Activated CD4-positive, alpha-beta T cell treated with anti-CD3 and anti-CD28 coated beads, Interleukin-2, amount 10 ng/mL, durations not matched to agents 24 days and 14 days (primary cell): ENCODE results near the gene EP300. TPM values are rescaled to one million over a fixed set of nuclear protein-coding genes. Genes with fewer than 3 reads are reported as not detected.
"Not testable (repeated sequence)": the region's sequence is repeated elsewhere in the genome, so short reads cannot be mapped to it uniquely, and the experiment has no call there.

Source experiments
- DNase-seq: peaks from one replicate; pipeline ENCODE4 v3.0.0; 2022
- H3K27ac Mint-ChIP-seq: one replicate; pipeline ENCODE4 v1.8.0; 2022; ENCODE audit warnings: mild to moderate bottlenecking, mixed read lengths
- H3K27me3 Mint-ChIP-seq: one replicate; pipeline ENCODE4 v1.8.0; 2022; ENCODE audit warnings: mixed read lengths
- H3K36me3 Mint-ChIP-seq: one replicate; pipeline ENCODE4 v1.8.0; 2022; ENCODE audit warnings: low read depth, mild to moderate bottlenecking, mixed read lengths
- H3K4me1 Mint-ChIP-seq: one replicate; pipeline ENCODE4 v1.8.0; 2021; ENCODE audit warnings: mixed read lengths
- H3K4me3 Mint-ChIP-seq: one replicate; pipeline ENCODE4 v1.8.0; 2022; ENCODE audit warnings: mild to moderate bottlenecking, moderate library complexity, mixed read lengths
- H3K9me3 Mint-ChIP-seq: one replicate; pipeline ENCODE4 v1.8.0; 2021; ENCODE audit warnings: mixed read lengths
- intact Hi-C: fragments of 100-400 bp; cut with micrococcal nuclease; formaldehyde crosslinking; loops from one replicate; pipeline ENCODE4 v1.15.1; 2023
- total RNA-seq: library from RNA; stranded (reverse); gene quantifications from 2 replicates; pipeline ENCODE4 v1.2.3, GENCODE V29; 2022

EP300 gene
- total RNA-seq, 1 donor from 2014 or later = 68.0 TPM

DNA sequence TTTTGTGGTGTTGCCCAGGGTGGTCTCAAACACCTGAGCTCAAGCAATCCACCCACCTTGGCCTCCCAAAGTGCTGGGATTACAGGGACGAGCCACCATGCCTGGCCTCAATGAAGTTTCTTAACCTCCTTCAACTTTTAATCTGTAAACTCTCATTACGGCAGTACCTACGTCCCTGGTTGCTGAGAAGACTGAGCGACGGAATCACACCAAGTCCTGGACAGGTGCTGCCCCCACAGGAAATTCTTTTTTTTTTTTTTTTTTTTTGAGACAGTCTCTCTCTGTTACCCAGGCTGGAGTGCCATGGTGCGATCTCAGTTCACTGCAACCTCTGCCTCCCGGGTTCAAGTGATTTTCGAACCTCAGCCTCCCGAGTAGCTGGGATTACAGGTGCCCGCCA is 24.4 kb upstream of the EP300 start:
- H3K27me3 Mint-ChIP-seq, H3K27ac Mint-ChIP-seq, intact Hi-C loops: not testable (repeated sequence)

DNA sequence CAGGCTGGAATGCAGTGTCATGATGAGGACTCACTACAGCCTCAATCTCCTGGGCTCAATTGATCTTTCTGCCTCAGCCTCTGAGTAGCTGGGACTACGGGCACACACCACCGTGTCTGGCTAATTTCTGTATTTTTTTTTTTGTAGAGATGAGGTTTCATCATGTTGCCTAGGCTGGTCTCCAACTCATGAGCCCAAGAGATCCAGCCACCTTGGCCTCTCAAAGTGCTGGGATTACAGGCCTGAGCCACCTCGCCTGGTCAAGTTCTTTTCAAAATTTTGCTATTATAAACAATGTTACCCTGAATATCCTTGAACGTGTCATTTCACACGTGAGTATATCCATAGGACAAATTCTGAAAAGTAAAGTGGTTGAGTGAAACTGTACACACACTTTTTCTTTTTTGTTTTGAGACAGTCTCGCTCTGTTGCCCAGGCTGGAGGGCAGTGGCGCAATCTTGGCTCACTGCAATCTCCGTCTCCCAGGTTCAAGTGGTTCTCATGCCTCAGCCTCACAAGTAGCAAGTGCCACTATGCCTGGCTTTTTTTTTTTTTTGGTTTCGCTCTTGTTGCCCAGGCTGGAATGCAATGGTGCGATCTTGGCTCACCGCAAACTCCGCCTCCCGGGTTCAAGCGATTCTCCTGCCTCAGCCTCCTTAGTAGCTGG is 21.6 kb upstream of the EP300 start:
- intact Hi-C loops = loop anchor here (2.0 kb wide), 1 partner anchor 20 kb away; no protein-coding TSS in a partner anchor
- H3K36me3 Mint-ChIP-seq = no peaks in the 10 kb centered on the region
- peaks cover 9% of the 10 kb centered on the region for H3K4me1 Mint-ChIP-seq
- no peak overlapping the region for H3K4me3 Mint-ChIP-seq
- DNase-seq = no peak
- no peak overlapping the region for H3K27ac Mint-ChIP-seq
- no peaks in the 10 kb centered on the region for H3K27me3 Mint-ChIP-seq
- peaks cover 5% of the 10 kb centered on the region for H3K9me3 Mint-ChIP-seq

More for the DNA sequence above, 24.4 kb upstream of the EP300 start:
- H3K4me1 Mint-ChIP-seq, H3K4me3 Mint-ChIP-seq, H3K36me3 Mint-ChIP-seq, H3K9me3 Mint-ChIP-seq, DNase-seq: not testable (repeated sequence)

DNA sequence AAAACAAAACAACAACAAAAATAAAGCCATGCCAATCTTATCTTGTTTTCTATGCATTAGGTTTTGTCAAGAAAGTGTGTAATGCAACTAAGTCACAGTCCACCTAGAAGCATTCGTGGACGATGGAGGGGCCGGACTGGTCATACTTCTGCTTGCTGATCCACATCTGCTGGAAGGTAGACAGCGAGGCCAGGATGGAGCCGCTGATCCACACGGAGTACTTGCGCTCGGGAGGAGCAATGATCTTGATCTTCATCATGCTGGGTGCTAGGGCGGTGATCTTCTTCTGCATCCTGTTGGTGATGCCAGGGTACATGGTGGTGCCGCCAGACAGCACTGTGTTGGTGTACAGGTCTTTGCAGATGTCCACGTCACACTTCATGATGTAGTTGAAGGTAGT is 18.3 kb upstream of the EP300 start:
- no peak for DNase-seq
- intact Hi-C loops = no loop called here
- H3K27ac Mint-ChIP-seq = no peak overlapping the region
- H3K36me3 Mint-ChIP-seq = no peaks in the 10 kb centered on the region
- peaks cover 1% of the 10 kb centered on the region for H3K9me3 Mint-ChIP-seq
- H3K27me3 Mint-ChIP-seq = peaks cover 7% of the 10 kb centered on the region
- H3K4me1 Mint-ChIP-seq = peaks cover 2% of the 10 kb centered on the region
- H3K4me3 Mint-ChIP-seq = no peak overlapping the region

DNA sequence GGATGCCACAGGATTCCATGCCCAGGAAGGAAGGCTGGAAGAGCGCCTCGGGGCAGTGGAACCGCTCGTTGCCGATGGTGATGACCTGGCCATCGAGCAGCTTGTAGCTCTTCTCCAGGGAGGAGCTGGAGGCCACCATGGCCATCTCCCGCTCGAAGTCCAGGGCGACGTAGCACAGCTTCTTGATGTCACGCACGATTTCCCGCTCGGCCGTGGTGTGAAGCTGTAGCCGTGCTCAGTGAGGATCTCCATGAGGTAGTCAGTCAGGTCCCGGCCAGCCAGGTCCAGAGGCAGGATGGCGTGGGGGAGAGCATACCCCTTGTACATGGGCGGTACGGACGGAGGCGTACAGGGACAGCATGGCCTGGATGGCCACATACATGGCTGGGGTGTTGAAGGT is 17.9 kb upstream of the EP300 start:
- no peak overlapping the region for H3K27ac Mint-ChIP-seq
- intact Hi-C loops = no loop called here
- H3K27me3 Mint-ChIP-seq = peaks cover 7% of the 10 kb centered on the region
- H3K4me1 Mint-ChIP-seq = no peaks in the 10 kb centered on the region
- no peaks in the 10 kb centered on the region for H3K36me3 Mint-ChIP-seq
- no peak overlapping the region for H3K4me3 Mint-ChIP-seq
- no peaks in the 10 kb centered on the region for H3K9me3 Mint-ChIP-seq
- no peak for DNase-seq

DNA sequence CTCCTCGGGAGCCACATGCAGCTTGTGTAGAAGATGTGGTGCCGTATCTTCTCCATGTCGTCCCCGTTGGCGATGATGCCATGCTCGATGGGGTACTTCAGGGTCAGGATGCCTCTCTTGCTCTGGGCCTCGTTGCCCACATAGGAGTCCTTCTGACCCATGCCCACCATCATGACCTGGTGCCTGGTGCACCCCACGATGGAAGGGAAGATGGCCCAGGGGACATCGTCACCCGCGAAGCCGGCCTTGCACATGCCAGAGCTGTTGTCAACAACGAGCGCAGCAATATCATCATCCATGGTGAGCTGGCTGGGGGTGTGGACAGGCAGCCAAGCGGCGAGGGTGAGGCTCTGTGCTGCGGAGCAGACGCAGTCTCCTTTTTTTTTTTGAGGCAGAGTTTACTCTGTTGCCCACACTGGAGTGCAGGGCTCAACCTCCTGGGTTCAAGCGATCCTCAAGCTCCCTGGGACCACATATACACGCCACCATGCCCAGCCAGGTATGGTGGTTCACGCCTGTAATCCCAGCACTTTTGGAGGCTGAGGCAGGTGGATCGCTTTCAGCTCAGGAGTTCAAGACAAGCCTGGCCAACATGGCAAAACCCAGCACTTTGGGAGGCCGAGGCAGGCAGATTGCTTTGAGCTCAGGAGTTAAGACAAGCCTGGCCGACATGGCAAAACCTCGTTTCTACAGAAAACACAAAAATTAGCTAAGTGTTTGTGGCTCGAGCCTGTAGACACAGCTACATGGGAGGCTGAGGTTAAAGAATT is 17.3 kb upstream of the EP300 start:
- Mint-ChIP-seq H3K9me3 (no peaks in the 10 kb centered on the region), H3K36me3 (no peaks in the 10 kb centered on the region)

DNA sequence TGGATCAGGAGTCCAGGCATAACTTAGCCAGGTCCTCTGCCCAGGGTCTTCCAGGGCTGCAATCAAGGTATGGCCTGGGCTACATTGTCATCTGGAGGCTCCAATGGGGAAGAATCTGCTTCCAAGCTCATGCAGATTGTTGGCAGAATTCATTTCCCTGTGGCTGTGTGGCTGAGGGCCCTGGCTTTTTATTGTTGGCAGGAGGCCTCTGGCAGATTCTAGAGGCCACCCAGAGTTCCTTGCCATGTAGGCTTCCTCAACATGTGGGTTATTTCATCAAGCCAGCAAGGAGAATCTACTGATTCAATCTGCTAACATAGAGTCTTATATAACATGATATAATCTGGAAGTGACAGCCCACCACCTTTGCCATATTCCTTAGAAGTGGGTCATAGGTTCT is 16.4 kb upstream of the EP300 start:
- Mint-ChIP-seq H3K36me3 (no peaks in the 10 kb centered on the region), H3K27me3 (peaks cover 7% of the 10 kb centered on the region), H3K9me3 (no peaks in the 10 kb centered on the region), H3K4me3 (no peak overlapping the region), H3K27ac (no peak overlapping the region), H3K4me1 (no peaks in the 10 kb centered on the region)
- no peak for DNase-seq
- intact Hi-C loops = no loop called here

More for the DNA sequence above, 17.3 kb upstream of the EP300 start:
- intact Hi-C loops = no loop called here
- no peak overlapping the region for H3K4me3 Mint-ChIP-seq
- H3K27me3 Mint-ChIP-seq = peaks cover 7% of the 10 kb centered on the region
- H3K4me1 Mint-ChIP-seq = no peaks in the 10 kb centered on the region
- no peak for DNase-seq
- no peak overlapping the region for H3K27ac Mint-ChIP-seq

DNA sequence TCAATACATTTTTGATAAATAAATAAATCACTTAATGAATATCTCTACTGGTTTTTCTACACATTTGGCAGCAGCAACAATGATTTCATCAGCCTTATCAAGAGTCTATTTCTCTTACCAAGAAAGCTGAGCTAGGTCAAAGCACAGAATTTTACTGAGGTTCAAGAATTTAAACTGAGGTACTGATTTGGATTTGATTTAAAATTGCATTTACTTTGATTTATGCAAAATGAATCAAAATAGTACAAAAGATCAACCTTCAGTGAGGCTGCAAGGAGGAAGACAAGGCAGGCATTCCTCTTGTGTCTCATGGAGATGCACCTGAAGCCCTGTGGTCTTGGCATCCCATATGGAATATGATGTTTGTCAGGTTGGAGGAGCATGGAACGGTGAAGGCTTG is 15.5 kb upstream of the EP300 start:
- H3K9me3 Mint-ChIP-seq = no peaks in the 10 kb centered on the region
- H3K36me3 Mint-ChIP-seq = no peaks in the 10 kb centered on the region
- no peaks in the 10 kb centered on the region for H3K4me1 Mint-ChIP-seq
- DNase-seq = no peak
- H3K27me3 Mint-ChIP-seq = peaks cover 9% of the 10 kb centered on the region
- H3K27ac Mint-ChIP-seq = no peak overlapping the region
- intact Hi-C loops = no loop called here
- no peak overlapping the region for H3K4me3 Mint-ChIP-seq

DNA sequence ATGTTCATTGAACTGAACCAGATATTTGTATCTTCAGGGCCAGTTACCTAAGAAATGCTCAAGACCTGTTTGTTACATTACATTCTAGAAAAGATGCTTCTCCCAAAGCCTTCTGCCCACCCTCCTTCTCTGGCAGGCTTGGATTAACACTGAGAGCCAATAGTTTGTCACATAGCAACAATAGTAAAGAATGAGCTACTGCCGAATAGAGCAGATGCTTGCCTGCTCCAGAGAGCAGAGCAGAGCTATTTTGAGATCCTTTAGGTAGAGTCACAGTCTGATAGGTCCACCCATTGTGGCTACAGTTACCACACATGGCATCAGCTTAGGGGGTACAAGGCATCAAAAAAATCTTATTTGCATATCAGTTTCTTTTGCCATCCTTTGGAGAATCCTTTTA is 13.5 kb upstream of the EP300 start:
- no peak for DNase-seq
- H3K36me3 Mint-ChIP-seq = no peaks in the 10 kb centered on the region
- no peaks in the 10 kb centered on the region for H3K9me3 Mint-ChIP-seq
- H3K27me3 Mint-ChIP-seq = peaks cover 9% of the 10 kb centered on the region
- H3K4me1 Mint-ChIP-seq = no peaks in the 10 kb centered on the region
- intact Hi-C loops = no loop called here
- no peak overlapping the region for H3K4me3 Mint-ChIP-seq
- no peak overlapping the region for H3K27ac Mint-ChIP-seq

DNA sequence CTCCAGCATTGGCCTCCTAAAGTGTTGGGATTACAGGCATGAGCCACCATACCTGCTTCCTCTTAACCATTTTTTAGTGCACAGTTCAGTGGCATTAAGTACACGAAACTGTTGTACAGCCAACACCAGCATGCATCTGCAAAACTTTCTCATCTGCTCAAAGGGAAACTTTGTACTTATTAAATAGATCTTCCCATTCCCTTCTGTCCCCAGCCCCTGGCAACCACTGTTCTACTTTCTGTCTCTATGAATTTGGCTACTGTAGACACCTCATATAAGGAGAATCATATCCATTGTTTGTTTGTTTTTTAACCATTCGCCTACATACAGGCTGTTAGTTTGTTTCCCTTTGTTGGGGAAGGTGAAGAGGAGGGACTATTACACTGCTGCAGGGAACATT is 6.5 kb upstream of the EP300 start:
- no peak overlapping the region for H3K4me3 Mint-ChIP-seq
- intact Hi-C loops = no loop called here
- H3K27me3 Mint-ChIP-seq = peaks cover 2% of the 10 kb centered on the region
- peaks cover 3% of the 10 kb centered on the region for H3K4me1 Mint-ChIP-seq
- no peaks in the 10 kb centered on the region for H3K9me3 Mint-ChIP-seq
- no peak overlapping the region for H3K27ac Mint-ChIP-seq
- H3K36me3 Mint-ChIP-seq = no peaks in the 10 kb centered on the region
- no peak for DNase-seq

DNA sequence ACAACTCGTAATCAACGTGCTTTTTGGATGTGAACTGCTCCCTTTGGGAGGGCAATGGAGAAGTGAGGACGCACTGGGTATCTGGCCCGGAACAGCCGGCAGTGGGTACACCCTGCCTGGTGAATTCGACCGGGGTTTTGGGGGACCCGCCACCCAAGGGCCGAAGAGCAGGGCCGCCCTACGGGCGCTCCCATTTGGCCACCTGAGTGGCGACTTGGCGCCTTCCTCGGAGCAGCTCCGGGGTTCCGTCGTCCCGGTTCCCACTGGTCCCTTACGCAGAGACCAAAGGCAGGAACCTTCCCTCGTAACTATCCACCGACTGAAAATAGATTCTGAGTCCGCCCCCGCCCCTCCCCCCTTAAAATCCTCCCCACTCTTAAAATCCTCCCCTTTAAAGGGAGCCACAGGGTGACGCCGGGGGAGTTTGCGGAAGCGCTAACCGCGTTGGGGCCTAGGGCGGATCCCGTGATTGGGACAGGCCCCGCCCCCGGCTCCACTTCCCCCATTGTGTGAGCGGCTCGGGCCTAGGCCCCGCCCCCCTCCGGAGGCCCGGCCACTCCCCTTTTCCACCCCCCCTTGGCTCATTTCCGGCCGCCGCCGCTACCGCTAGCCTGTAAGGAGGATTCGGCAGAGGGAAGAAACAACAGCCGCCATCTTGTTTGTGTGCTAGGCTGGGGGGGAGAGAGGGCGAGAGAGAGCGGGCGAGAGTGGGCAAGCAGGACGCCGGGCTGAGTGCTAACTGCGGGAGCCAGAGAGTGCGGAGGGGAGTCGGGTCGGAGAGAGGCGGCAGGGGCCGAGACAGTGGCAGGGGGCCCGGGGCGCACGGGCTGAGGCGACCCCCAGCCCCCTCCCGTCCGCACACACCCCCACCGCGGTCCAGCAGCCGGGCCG is 1.0 kb upstream of the EP300 start:
- H3K27ac Mint-ChIP-seq = peak overlapping the region; percentile 99
- peaks cover 22% of the 10 kb centered on the region for H3K36me3 Mint-ChIP-seq
- peaks cover 26% of the 10 kb centered on the region for H3K4me1 Mint-ChIP-seq
- H3K9me3 Mint-ChIP-seq = no peaks in the 10 kb centered on the region
- intact Hi-C loops = loop anchor here (1.0 to 10.0 kb wide), 9 partner anchors 15 to 914 kb away; partner anchors contain the start of genes MRTFA, RANGAP1, RBX1 and TNRC6B
- no peaks in the 10 kb centered on the region for H3K27me3 Mint-ChIP-seq
- DNase-seq = peak; percentile 99
- H3K4me3 Mint-ChIP-seq = peak overlapping the region; percentile 90

DNA sequence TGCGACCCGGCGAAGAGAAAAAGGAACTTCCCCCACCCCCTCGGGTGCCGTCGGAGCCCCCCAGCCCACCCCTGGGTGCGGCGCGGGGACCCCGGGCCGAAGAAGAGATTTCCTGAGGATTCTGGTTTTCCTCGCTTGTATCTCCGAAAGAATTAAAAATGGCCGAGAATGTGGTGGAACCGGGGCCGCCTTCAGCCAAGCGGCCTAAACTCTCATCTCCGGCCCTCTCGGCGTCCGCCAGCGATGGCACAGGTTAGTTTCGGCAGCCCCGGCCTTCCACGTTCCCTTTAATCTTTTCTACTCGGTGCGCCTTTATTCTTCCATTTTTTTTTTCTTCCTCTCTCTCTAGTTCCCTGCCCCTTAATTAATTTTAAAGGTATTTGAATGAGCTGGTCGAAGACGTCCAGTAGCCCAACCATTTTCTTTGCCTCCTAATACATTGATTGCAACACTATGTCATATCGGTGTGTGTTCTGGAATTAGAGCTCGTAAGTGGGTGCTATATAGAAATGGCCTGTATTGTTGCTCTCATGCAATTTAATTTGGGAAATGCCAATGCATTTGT is 537 bp downstream of the EP300 start:
- H3K4me1 Mint-ChIP-seq = peaks cover 36% of the 10 kb centered on the region
- peak overlapping the region; percentile 92 for H3K27ac Mint-ChIP-seq
- no peaks in the 10 kb centered on the region for H3K27me3 Mint-ChIP-seq
- H3K4me3 Mint-ChIP-seq = peak overlapping the region; percentile 90
- peaks cover 27% of the 10 kb centered on the region for H3K36me3 Mint-ChIP-seq
- no peaks in the 10 kb centered on the region for H3K9me3 Mint-ChIP-seq
- intact Hi-C loops = loop anchor here (2.0 to 10.0 kb wide), 5 partner anchors 14 to 916 kb away; partner anchors contain the start of genes MRTFA, TNRC6B and TOB2
- peak; percentile 82 for DNase-seq

DNA sequence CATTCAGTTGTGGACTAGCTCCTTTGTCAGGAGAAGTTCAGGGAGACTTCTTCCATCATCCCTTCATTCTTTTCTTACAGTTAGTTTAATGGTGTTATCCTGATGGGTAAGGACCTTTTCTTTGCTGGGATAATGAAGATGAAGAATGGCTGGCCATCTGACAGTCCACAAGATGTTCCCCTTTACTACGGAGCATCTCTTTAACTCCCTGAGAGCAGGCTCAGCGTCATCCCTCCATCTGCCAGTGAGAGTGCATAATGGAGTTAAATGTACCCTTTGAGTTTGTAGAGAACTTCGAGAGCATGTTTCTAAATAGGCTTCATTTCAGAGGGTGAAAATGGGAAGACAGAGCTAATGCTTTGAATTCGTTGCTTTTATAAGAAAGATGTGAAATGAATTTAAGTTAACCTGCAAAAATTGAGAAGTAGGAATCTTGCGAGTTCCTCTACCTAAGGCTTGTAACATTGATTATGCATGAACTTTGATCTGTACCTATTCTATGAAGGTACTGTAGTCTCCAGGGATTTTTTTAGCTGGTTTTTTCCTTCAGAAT is 1.7 kb downstream of the EP300 start:
- H3K4me3 Mint-ChIP-seq = peak overlapping the region; percentile 90
- intact Hi-C loops = loop anchor here (5.0 to 10.0 kb wide), 4 partner anchors 351 to 917 kb away; partner anchors contain the start of genes MRTFA, TNRC6B and TOB2
- no peaks in the 10 kb centered on the region for H3K27me3 Mint-ChIP-seq
- H3K9me3 Mint-ChIP-seq = no peaks in the 10 kb centered on the region
- DNase-seq = peak; percentile 74
- peaks cover 39% of the 10 kb centered on the region for H3K4me1 Mint-ChIP-seq
- peaks cover 31% of the 10 kb centered on the region for H3K36me3 Mint-ChIP-seq
- peak overlapping the region; percentile 92 for H3K27ac Mint-ChIP-seq

DNA sequence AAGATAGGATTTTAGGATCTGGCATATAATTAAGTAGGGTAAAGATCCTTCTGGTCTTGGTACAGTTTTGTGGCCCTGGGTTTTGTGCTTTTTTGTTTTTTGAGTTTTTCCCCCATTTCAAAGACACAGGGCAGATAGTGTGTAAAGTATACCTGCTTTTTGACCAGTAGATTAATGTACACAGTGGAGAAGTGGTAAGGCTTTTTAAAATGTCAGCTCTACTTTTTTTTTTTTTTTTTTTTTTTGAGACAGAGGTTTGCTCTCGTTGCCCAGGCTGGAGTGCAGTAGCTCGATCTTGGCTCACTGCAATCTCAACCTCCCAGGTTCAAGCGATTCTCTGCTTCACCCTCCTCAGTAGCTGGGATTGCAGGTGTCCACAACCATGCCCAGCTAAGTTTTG is 4.0 kb downstream of the EP300 start:
- H3K4me1 Mint-ChIP-seq = peaks cover 49% of the 10 kb centered on the region
- H3K36me3 Mint-ChIP-seq = peaks cover 41% of the 10 kb centered on the region
- no peak for DNase-seq
- H3K9me3 Mint-ChIP-seq = no peaks in the 10 kb centered on the region
- no peaks in the 10 kb centered on the region for H3K27me3 Mint-ChIP-seq
- no peak overlapping the region for H3K27ac Mint-ChIP-seq
- intact Hi-C loops = loop anchor here (10.0 kb wide), 1 partner anchor 348 kb away; the partner anchor contains the start of gene TOB2
- H3K4me3 Mint-ChIP-seq = peak overlapping the region; percentile 90
